Osteoblast (primary cell): ENCODE results near the gene VAMP5. TPM values are rescaled to one million over a fixed set of nuclear protein-coding genes. Genes with fewer than 3 reads are reported as not detected.

Experiments used
- DNase-seq: peaks from one replicate; pipeline ENCODE4 v3.0.0; 2011; ENCODE audit warnings: low spot score, mixed read lengths; ENCODE audit not compliant: insufficient read length; ENCODE audit errors: missing footprints
- H2AFZ ChIP-seq: 2 replicates; pipeline ENCODE4 v1.6.0; 2011; ENCODE audit warnings: mild to moderate bottlenecking, low read length
- H3K27ac ChIP-seq: 2 replicates; pipeline ENCODE4 v1.5.1; 2011; ENCODE audit warnings: mild to moderate bottlenecking, low read depth, low read length, moderate library complexity
- H3K27me3 ChIP-seq: 2 replicates; pipeline ENCODE4 v1.6.0; 2012; ENCODE audit warnings: mild to moderate bottlenecking, control low read depth, inconsistent platforms, low read length, moderate library complexity; ENCODE audit not compliant: insufficient read depth
- H3K36me3 ChIP-seq: 2 replicates; pipeline ENCODE4 v1.5.1; 2011; ENCODE audit warnings: mild to moderate bottlenecking, low read length, control low read depth, moderate library complexity; ENCODE audit not compliant: insufficient read depth
- H3K4me1 ChIP-seq: 2 replicates; pipeline ENCODE4 v1.5.1; 2011; ENCODE audit warnings: mild to moderate bottlenecking, low read length, control low read depth, moderate library complexity; ENCODE audit not compliant: insufficient read depth
- H3K4me2 ChIP-seq: 2 replicates; pipeline ENCODE4 v1.6.0; 2011; ENCODE audit warnings: mild to moderate bottlenecking, low read length; ENCODE audit not compliant: insufficient read depth
- H3K4me3 ChIP-seq: fragments of 200-600 bp; sonication (generic); 3 replicates; pipeline ENCODE4 v1.5.1; 2012; ENCODE audit warnings: mild to moderate bottlenecking, low read length, inconsistent platforms; ENCODE audit not compliant: insufficient read depth
- H3K79me2 ChIP-seq: 2 replicates; pipeline ENCODE4 v1.6.0; 2012; ENCODE audit warnings: mild to moderate bottlenecking, low read length, control low read depth, inconsistent platforms; ENCODE audit not compliant: insufficient read depth
- H3K9me3 ChIP-seq: 2 replicates; pipeline ENCODE4 v1.5.1; 2011; ENCODE audit warnings: low read depth, low read length, control low read depth
- H4K20me1 ChIP-seq: 2 replicates; pipeline ENCODE4 v1.6.0; 2012; ENCODE audit warnings: mild to moderate bottlenecking, low read length, control low read depth; ENCODE audit not compliant: insufficient read depth
- CTCF ChIP-seq: IDR thresholded peaks from 2 replicates; pipeline ENCODE4 v1.5.1; 2011; ENCODE audit warnings: mild to moderate bottlenecking, low read depth, low read length, moderate library complexity; ENCODE audit errors: extremely low read depth
- small RNA-seq: library from RNA; depleted of rRNA; stranded (forward); fragments of <200 nt; gene quantifications from one replicate; pipeline ENCODE3, GENCODE V24; 2012
- total RNA-seq: library from RNA; depleted of rRNA; stranded (reverse); fragments of >200 nt; gene quantifications from 2 replicates; pipeline ENCODE4 v1.2.3, GENCODE V29; 2012

Gene VAMP5
- total RNA-seq, 1 donor: 27.1 TPM

GRCh38 chr2:85631316-85631715 lies 47.1 kb downstream of the VAMP5 start:
- H3K9me3 ChIP-seq: no peaks in the 10 kb centered on the region
- DNase-seq: no peak
- no peak for TF ChIP-seq CTCF
- H3K4me1 ChIP-seq: peaks cover 4% of the 10 kb centered on the region
- H3K27me3 ChIP-seq: no peaks in the 10 kb centered on the region
- no peak overlapping the region for H3K27ac ChIP-seq
- no peak overlapping the region for H3K4me2 ChIP-seq
- no peak overlapping the region for H3K4me3 ChIP-seq
- H3K79me2 ChIP-seq: peaks cover 16% of the 10 kb centered on the region
- peaks cover 74% of the 10 kb centered on the region for H3K36me3 ChIP-seq
- H4K20me1 ChIP-seq: peaks cover 5% of the 10 kb centered on the region
- no peak overlapping the region for H2AFZ ChIP-seq

- H3K9me3 ChIP-seq: no peaks in the 10 kb centered on the region
- no peak for TF ChIP-seq CTCF
- no peaks in the 10 kb centered on the region for H3K27me3 ChIP-seq
- H4K20me1 ChIP-seq: peaks cover 5% of the 10 kb centered on the region
- no peak overlapping the region for H3K4me2 ChIP-seq
- H2AFZ ChIP-seq: no peak overlapping the region
- peaks cover 4% of the 10 kb centered on the region for H3K4me1 ChIP-seq
- H3K27ac ChIP-seq: no peak overlapping the region
- H3K4me3 ChIP-seq: no peak overlapping the region
- H3K36me3 ChIP-seq: peaks cover 81% of the 10 kb centered on the region
- DNase-seq: no peak
- peaks cover 19% of the 10 kb centered on the region for H3K79me2 ChIP-seq
These were observed 50.8 kb downstream of the VAMP5 start for GRCh38 chr2:85635011-85635410.

- no peaks in the 10 kb centered on the region for H3K27me3 ChIP-seq
- no peak overlapping the region for H3K4me2 ChIP-seq
- DNase-seq: peak; percentile 83
- no peak overlapping the region for H3K4me3 ChIP-seq
- TF ChIP-seq CTCF: no peak
- peaks cover 4% of the 10 kb centered on the region for H3K4me1 ChIP-seq
- H3K27ac ChIP-seq: peak overlapping the region; percentile 13
- peaks cover 5% of the 10 kb centered on the region for H4K20me1 ChIP-seq
- peaks cover 79% of the 10 kb centered on the region for H3K36me3 ChIP-seq
- H3K79me2 ChIP-seq: peaks cover 19% of the 10 kb centered on the region
- H2AFZ ChIP-seq: no peak overlapping the region
- no peaks in the 10 kb centered on the region for H3K9me3 ChIP-seq
These were observed 51.4 kb downstream of the VAMP5 start for GRCh38 chr2:85635636-85636035.

GRCh38 chr2:85642725-85643124 lies 58.5 kb downstream of the VAMP5 start:
- H3K4me3 ChIP-seq: no peak overlapping the region

More at GRCh38 chr2:85642725-85643124, 58.5 kb downstream of the VAMP5 start:
- Histone ChIP-seq H3K9me3 (no peaks in the 10 kb centered on the region), H3K27me3 (no peaks in the 10 kb centered on the region), H4K20me1 (no peaks in the 10 kb centered on the region), H3K79me2 (peaks cover 3% of the 10 kb centered on the region), H2AFZ (no peak overlapping the region), H3K4me1 (no peaks in the 10 kb centered on the region), H3K4me2 (no peak overlapping the region), H3K27ac (no peak overlapping the region), H3K36me3 (peaks cover 88% of the 10 kb centered on the region)
- no peak for DNase-seq
- no peak for TF ChIP-seq CTCF

Small RNAs within 50 kb of the gene (small RNA-seq; reads per million reads assigned to genes)
- not detected for gene RN7SL126P

Other genes with a start within 250 kb of the VAMP5 start
- 41.6 and 62.5 TPM in 2 replicates for gene RETSAT, start 229.9 kb upstream of the VAMP5 start, total RNA-seq
- gene ELMOD3, start 229.7 kb upstream of the VAMP5 start, total RNA-seq: 20.9 and 22.1 TPM in 2 replicates
- 97.2 and 140 TPM in 2 replicates for gene CAPG, start 174.1 kb upstream of the VAMP5 start, total RNA-seq
- gene SH2D6, start 165.7 kb upstream of the VAMP5 start, total RNA-seq: under 0.01 TPM in 1 of 2 replicates, not detected in the other
- 124 and 142 TPM in 2 replicates for gene MAT2A, start 45.3 kb upstream of the VAMP5 start, total RNA-seq
- gene GGCX, start 22.9 kb upstream of the VAMP5 start, total RNA-seq: 40.9 and 52.5 TPM in 2 replicates
- gene VAMP8, start 6.8 kb upstream of the VAMP5 start, total RNA-seq: 2.1 and 2.5 TPM in 2 replicates
- 124 and 146 TPM in 2 replicates for gene RNF181, start 11.3 kb downstream of the VAMP5 start, total RNA-seq
- 17.7 and 20.6 TPM in 2 replicates for gene TMEM150A, start 18.3 kb downstream of the VAMP5 start, total RNA-seq
- 23.9 and 30.9 TPM in 2 replicates for gene C2orf68, start 27.6 kb downstream of the VAMP5 start, total RNA-seq
- 34.8 and 36.9 TPM in 2 replicates for gene USP39, start 31.8 kb downstream of the VAMP5 start, total RNA-seq
- gene SFTPB, start 83.8 kb downstream of the VAMP5 start, total RNA-seq: not detected in 2 replicates
- not detected in 2 replicates for gene GNLY, start 109.9 kb downstream of the VAMP5 start, total RNA-seq
- 18.6 and 35.1 TPM in 2 replicates for gene ATOH8, start 169.6 kb downstream of the VAMP5 start, total RNA-seq